Body of pancreas (tissue), 4 donors: ENCODE data around the gene CREB3L2.

Source experiments
- POLR2A ChIP-seq, 3 donors: fragments of 450-650 bp; IDR thresholded peaks; one replicate each; pipeline ENCODE4 v1.6.1; 2016; ENCODE audit warnings: antibody characterized with exemption in 3 of 3, mild to moderate bottlenecking in 2 of 3
- TF ChIP-seq, protein P1 (sequence below), 7 experiments: fragments of 450-650 bp in 4 of 7; fragments of 200-600 bp in 3 of 7; sonication (generic) in 3 of 7; IDR thresholded peaks; one replicate each; pipeline ENCODE4 v1.5.1; 2016 to 2019; ENCODE audit warnings: antibody characterized with exemption in 7 of 7

DNA sequence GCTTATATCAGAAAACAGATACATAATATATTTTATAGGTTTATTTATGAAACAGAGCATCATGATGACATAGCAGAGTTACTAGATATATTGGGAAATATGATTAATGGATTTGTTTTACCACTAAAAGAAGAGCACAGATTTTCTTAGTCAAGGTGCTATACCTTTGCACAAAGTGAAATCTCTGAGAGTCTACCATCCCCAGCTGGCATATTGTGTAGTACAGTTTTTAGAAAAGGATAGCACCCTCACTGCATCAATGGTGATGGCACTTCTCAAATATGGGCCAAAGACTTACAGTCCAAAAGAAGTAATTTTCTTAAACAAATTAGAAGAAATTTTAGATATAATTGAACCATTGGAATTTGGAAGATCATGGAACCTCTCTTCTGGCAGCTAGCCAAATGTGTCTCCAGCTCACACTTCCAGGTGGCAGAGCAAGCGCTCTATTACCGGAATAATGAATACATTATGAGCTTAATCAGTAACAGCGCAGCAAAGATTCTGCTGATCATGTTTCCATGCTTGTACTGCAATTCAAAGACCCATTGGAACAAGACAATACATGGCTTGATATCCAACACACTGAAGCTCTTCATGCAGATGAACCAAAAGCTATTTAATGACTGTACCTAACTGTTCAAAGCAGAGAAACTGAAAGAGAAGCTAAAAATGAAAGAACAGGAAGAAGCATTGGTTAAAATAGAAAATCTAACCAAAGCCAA, 21.9 kb upstream of the CREB3L2 start:
- TF ChIP-seq, protein P1, sequence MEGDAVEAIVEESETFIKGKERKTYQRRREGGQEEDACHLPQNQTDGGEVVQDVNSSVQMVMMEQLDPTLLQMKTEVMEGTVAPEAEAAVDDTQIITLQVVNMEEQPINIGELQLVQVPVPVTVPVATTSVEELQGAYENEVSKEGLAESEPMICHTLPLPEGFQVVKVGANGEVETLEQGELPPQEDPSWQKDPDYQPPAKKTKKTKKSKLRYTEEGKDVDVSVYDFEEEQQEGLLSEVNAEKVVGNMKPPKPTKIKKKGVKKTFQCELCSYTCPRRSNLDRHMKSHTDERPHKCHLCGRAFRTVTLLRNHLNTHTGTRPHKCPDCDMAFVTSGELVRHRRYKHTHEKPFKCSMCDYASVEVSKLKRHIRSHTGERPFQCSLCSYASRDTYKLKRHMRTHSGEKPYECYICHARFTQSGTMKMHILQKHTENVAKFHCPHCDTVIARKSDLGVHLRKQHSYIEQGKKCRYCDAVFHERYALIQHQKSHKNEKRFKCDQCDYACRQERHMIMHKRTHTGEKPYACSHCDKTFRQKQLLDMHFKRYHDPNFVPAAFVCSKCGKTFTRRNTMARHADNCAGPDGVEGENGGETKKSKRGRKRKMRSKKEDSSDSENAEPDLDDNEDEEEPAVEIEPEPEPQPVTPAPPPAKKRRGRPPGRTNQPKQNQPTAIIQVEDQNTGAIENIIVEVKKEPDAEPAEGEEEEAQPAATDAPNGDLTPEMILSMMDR (IDR thresholded peaks at IDR 0.05): no peak
- TF ChIP-seq POLR2A (IDR thresholded peaks at IDR 0.05): no peak
